Measurements from ENCODE around the gene TMEM108.

Gene TMEM108

GRCh38 chr3:133371676-133372075, 333.5 kb downstream of the TMEM108 start:
- Histone ChIP-seq H3K27ac (ENCODE audit: low read depth, low read length, poor library complexity, severe bottlenecking) (no peak overlapping the region), H3K4me1 (ENCODE audit: insufficient read depth, low read length, severe bottlenecking) (no peaks in the 10 kb centered on the region), H3F3A (ENCODE audit: insufficient read depth, low read length) (no peaks in the 10 kb centered on the region), H3K4me2 (ENCODE audit: low read length) (no peak overlapping the region), H3K9me3 (ENCODE audit: low read length) (no peaks in the 10 kb centered on the region), H3K4me3 (ENCODE audit: low read depth, low read length, poor library complexity, severe bottlenecking) (no peak overlapping the region), H4K20me1 (ENCODE audit: insufficient read depth, low read length) (no peaks in the 10 kb centered on the region), H3K79me2 (ENCODE audit: insufficient read depth, low read length) (no peaks in the 10 kb centered on the region), H3K9ac (ENCODE audit: low read length) (no peak overlapping the region), H2AFZ (ENCODE audit: low read length) (no peak overlapping the region), H3K36me3 (ENCODE audit: insufficient read depth, low read length) (no peaks in the 10 kb centered on the region), H3K27me3 (ENCODE audit: insufficient read depth, low read length) (no peaks in the 10 kb centered on the region), H3K9me2 (ENCODE audit: low read depth, low read length) (no peaks in the 10 kb centered on the region)
- no peak for TF ChIP-seq EZH2 (IDR thresholded peaks at IDR 0.05; ENCODE audit: borderline replicate concordance, low read length)
- no peak for TF ChIP-seq CTCF (IDR thresholded peaks at IDR 0.05; ENCODE audit: low read length)

GRCh38 chr3:133374708-133375402, 336.7 kb downstream of the TMEM108 start:
- Histone ChIP-seq H3K4me3 (ENCODE audit: low read depth, low read length, poor library complexity, severe bottlenecking) (no peak overlapping the region), H3K9me2 (ENCODE audit: low read depth, low read length) (no peaks in the 10 kb centered on the region), H3K79me2 (ENCODE audit: insufficient read depth, low read length) (no peaks in the 10 kb centered on the region), H3K4me2 (ENCODE audit: low read length) (no peak overlapping the region), H3K27ac (ENCODE audit: low read depth, low read length, poor library complexity, severe bottlenecking) (no peak overlapping the region), H3K9me3 (ENCODE audit: low read length) (no peaks in the 10 kb centered on the region), H2AFZ (ENCODE audit: low read length) (no peak overlapping the region), H3K27me3 (ENCODE audit: insufficient read depth, low read length) (no peaks in the 10 kb centered on the region), H3K36me3 (ENCODE audit: insufficient read depth, low read length) (no peaks in the 10 kb centered on the region), H3F3A (ENCODE audit: insufficient read depth, low read length) (no peaks in the 10 kb centered on the region), H3K4me1 (ENCODE audit: insufficient read depth, low read length, severe bottlenecking) (no peaks in the 10 kb centered on the region), H4K20me1 (ENCODE audit: insufficient read depth, low read length) (no peaks in the 10 kb centered on the region), H3K9ac (ENCODE audit: low read length) (no peak overlapping the region)
- TF ChIP-seq EZH2 (IDR thresholded peaks at IDR 0.05; ENCODE audit: borderline replicate concordance, low read length) (no peak), CTCF (IDR thresholded peaks at IDR 0.05; ENCODE audit: low read length) (no peak)

- H3F3A ChIP-seq (ENCODE audit: insufficient read depth, low read length): no peaks in the 10 kb centered on the region
- H3K4me1 ChIP-seq (ENCODE audit: insufficient read depth, low read length, severe bottlenecking): no peaks in the 10 kb centered on the region
- no peak overlapping the region for H3K27ac ChIP-seq (ENCODE audit: low read depth, low read length, poor library complexity, severe bottlenecking)
- no peak overlapping the region for H3K4me3 ChIP-seq (ENCODE audit: low read depth, low read length, poor library complexity, severe bottlenecking)
- TF ChIP-seq CTCF (IDR thresholded peaks at IDR 0.05; ENCODE audit: low read length): no peak
- TF ChIP-seq EZH2 (IDR thresholded peaks at IDR 0.05; ENCODE audit: borderline replicate concordance, low read length): no peak
- H3K9ac ChIP-seq (ENCODE audit: low read length): no peak overlapping the region
- H3K4me2 ChIP-seq (ENCODE audit: low read length): no peak overlapping the region
- H3K9me2 ChIP-seq (ENCODE audit: low read depth, low read length): no peaks in the 10 kb centered on the region
- no peaks in the 10 kb centered on the region for H3K9me3 ChIP-seq (ENCODE audit: low read length)
- H3K27me3 ChIP-seq (ENCODE audit: insufficient read depth, low read length): no peaks in the 10 kb centered on the region
- no peak overlapping the region for H2AFZ ChIP-seq (ENCODE audit: low read length)
- H3K79me2 ChIP-seq (ENCODE audit: insufficient read depth, low read length): no peaks in the 10 kb centered on the region
- H4K20me1 ChIP-seq (ENCODE audit: insufficient read depth, low read length): no peaks in the 10 kb centered on the region
- no peaks in the 10 kb centered on the region for H3K36me3 ChIP-seq (ENCODE audit: insufficient read depth, low read length)
Observed at GRCh38 chr3:133375403-133375745, 337.2 kb downstream of the TMEM108 start.

Measured in OCI-LY1 (cell line).